GM12878 (cell line): ENCODE results near the gene ITFG1. TPM values are rescaled to one million over a fixed set of nuclear protein-coding genes. Genes with fewer than 3 reads are reported as not detected.

ENCODE experiments used
- ATAC-seq: fragments of 200-7000 bp; cut with Tn5 transposase; 3 replicates; pipeline ENCODE4 v1.9.1; 2020; ENCODE audit warnings: mild to moderate bottlenecking, moderate library complexity
- BruUV-seq: library from RNA; stranded (reverse); fragments of 400-500 nt; replicated peaks from 2 replicates; lab custom pipeline; 2021; lab: Mats Ljungman, UMichigan
- CTCF ChIA-PET: fragments of 300-600 bp; sonication (Branson Sonifier 250); formaldehyde crosslinking; extraction: SDS; loops from one replicate; lab custom pipeline; 2021; ENCODE audit warnings: inconsistent platforms; lab: Yijun Ruan, JAX
- POLR2A ChIA-PET: fragments of 350-600 bp; formaldehyde crosslinking; extraction: SDS; loops from one replicate; lab custom pipeline; 2021; ENCODE audit warnings: inconsistent platforms; lab: Charles Lee
- RAD21 ChIA-PET: fragments of 300-600 bp; sonication (Branson Sonifier 250); formaldehyde crosslinking; loops from one replicate; lab custom pipeline; 2023; ENCODE audit warnings: antibody characterized with exemption; ENCODE audit not compliant: unreplicated experiment; lab: Charles Lee
- SMC1A ChIA-PET: fragments of 300-600 bp; sonication (Branson Sonifier 250); formaldehyde crosslinking; loops from one replicate; lab custom pipeline; 2023; ENCODE audit not compliant: unreplicated experiment, uncharacterized antibody; lab: Charles Lee
- DNase-seq: peaks from one replicate; pipeline ENCODE4 v3.0.0-alpha.2; 2011; ENCODE audit warnings: low read depth, low spot score
- FAIRE-seq: peaks from 3 replicates; lab custom pipeline; 2011; peaks lifted over from hg19 to GRCh38; lab: Jason Lieb, UNC
- H2AFZ ChIP-seq: 2 replicates; pipeline ENCODE4 v1.6.0; 2011; ENCODE audit warnings: low read depth, low read length, control low read depth; ENCODE audit not compliant: control insufficient read depth
- H3K27ac ChIP-seq: 2 replicates; pipeline ENCODE4 v1.5.1; 2011; ENCODE audit warnings: control low read depth; ENCODE audit not compliant: control insufficient read depth, insufficient read depth
- H3K27me3 ChIP-seq, 2 experiments: replicated peaks in 1 of 2; 2 replicates each; pipeline versions ENCODE4 v1.6.0 to v1.6.1; 2011; ENCODE audit warnings: low read length in 1 of 2; ENCODE audit not compliant: control insufficient read depth in 2 of 2, insufficient read depth in 2 of 2
- H3K36me3 ChIP-seq, 2 experiments: 2 replicates each; pipeline ENCODE4 v1.5.1; 2011; ENCODE audit warnings: low read length in 1 of 2; ENCODE audit not compliant: control insufficient read depth in 2 of 2, insufficient read depth in 2 of 2
- H3K4me1 ChIP-seq: 2 replicates; pipeline ENCODE4 v1.6.1; 2011; ENCODE audit warnings: mild to moderate bottlenecking, low read length, moderate library complexity, mixed read lengths; ENCODE audit not compliant: control insufficient read depth, insufficient read depth
- H3K4me2 ChIP-seq: 2 replicates; pipeline ENCODE4 v1.6.0; 2011; ENCODE audit warnings: control low read depth; ENCODE audit not compliant: control insufficient read depth, insufficient read depth
- H3K4me3 ChIP-seq: fragments of 200-600 bp; sonication (generic); 2 replicates; pipeline ENCODE4 v1.5.1; 2016
- H3K79me2 ChIP-seq: 2 replicates; pipeline ENCODE4 v1.6.0; 2011; ENCODE audit warnings: low read length; ENCODE audit not compliant: control insufficient read depth, insufficient read depth
- H3K9ac ChIP-seq: 2 replicates; pipeline ENCODE4 v1.8.0; 2011; ENCODE audit warnings: low read length, control low read depth, mixed read lengths; ENCODE audit not compliant: control insufficient read depth, insufficient read depth
- H3K9me3 ChIP-seq: replicated peaks from 3 replicates; pipeline ENCODE4 v1.5.1; 2011; ENCODE audit warnings: mild to moderate bottlenecking, low read length; ENCODE audit not compliant: control insufficient read depth, insufficient read depth
- H4K20me1 ChIP-seq: 2 replicates; pipeline ENCODE4 v1.6.0; 2011; ENCODE audit not compliant: control insufficient read depth, insufficient read depth
- RAD21 ChIP-seq: IDR thresholded peaks from 2 replicates; pipeline ENCODE4 v1.6.1; 2011; ENCODE audit warnings: mild to moderate bottlenecking, low read depth, low read length, moderate library complexity; ENCODE audit not compliant: insufficient read depth
- ZNF592 ChIP-seq: fragments of 450-650 bp; IDR thresholded peaks from 2 replicates; pipeline ENCODE4 v1.6.1; 2017; ENCODE audit warnings: mild to moderate bottlenecking, moderate library complexity
- WGBS: methylation state at CpG from one replicate; pipeline ENCODE4 v1.1.6; 2016; ENCODE audit warnings: low lambda C conversion rate; ENCODE audit not compliant: insufficient replicate concordance, insufficient coverage; ENCODE audit errors: missing lambda C conversion rate; 5-methylcytosine and 5-hydroxymethylcytosine counted together
- in situ Hi-C: fragments of 300-500 bp; cut with MboI; formaldehyde crosslinking; loops from 9 replicates; pipeline ENCODE4 v1.14.3; 2018; ENCODE audit warnings: mixed read lengths
- intact Hi-C: fragments of 100-400 bp; cut with micrococcal nuclease; formaldehyde crosslinking; loops from one replicate; pipeline ENCODE4 v1.14.2; 2022; ENCODE audit not compliant: unreplicated experiment
- polyA plus RNA-seq, 11 experiments: library from polyadenylated mRNA; depleted of rRNA in 4 of 11; unstranded in 6 of 11; stranded (reverse) in 5 of 11; fragments of >200 nt; fragmentation: Nextera tagmentation in 4 of 11; fragmentation: Illumina TruSeq in 1 of 11; extraction: Ambion mirVana in 4 of 11; extraction: Trizol in 1 of 11; gene quantifications; 1 replicate in 1 of 11; 2 replicates in 10 of 11; pipeline versions ENCODE4 v1.2.1 to v1.2.3, GENCODE V29; 2011 to 2016; ENCODE audit warnings: inconsistent platforms in 2 of 11, missing spikeins in 2 of 11, low read depth in 1 of 11
- total RNA-seq, 4 experiments: library from RNA; depleted of rRNA in 3 of 4; stranded (reverse); fragments of >200 nt in 3 of 4; fragmentation: Illumina TruSeq in 1 of 4; extraction: Trizol in 1 of 4; gene quantifications; 2 replicates each; pipeline versions ENCODE4 v1.2.1 to v1.2.3, GENCODE V29; 2013 to 2021

ITFG1 gene
- total and polyA plus RNA-seq, 10 of the 15 experiments (the other 5 are each of a cell fraction or from before 2014, with no cell fraction given): 9.3 to 56.3 (median 28.6) TPM

DNA sequence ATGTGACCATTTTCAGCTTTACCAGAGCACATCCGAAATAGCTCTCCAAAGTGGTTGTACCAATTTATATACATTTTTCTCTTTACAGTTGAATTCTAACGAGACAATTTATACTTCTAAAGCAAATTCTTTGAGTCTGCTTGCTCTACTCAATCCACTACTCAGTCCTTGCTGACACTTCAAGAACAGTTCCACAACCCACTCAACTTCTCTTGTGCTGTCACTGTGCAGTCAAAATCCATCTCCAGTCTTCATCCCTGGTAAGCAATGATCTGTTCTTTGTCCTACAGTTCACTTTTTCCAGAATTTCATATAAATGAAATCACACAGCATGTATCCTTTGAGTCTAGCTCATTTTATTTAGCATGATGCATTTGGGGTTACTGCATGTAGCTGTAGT lies 347.7 kb downstream of the ITFG1 start:
- Histone ChIP-seq H3K79me2 (no peaks in the 10 kb centered on the region), H3K4me1 (no peaks in the 10 kb centered on the region; the same call in 1 of the 2 replicates), H3K9me3 (no peaks in the 10 kb centered on the region), H3K9ac (no peak overlapping the region), H3K36me3 (peaks cover 0 to 1% of the 10 kb centered on the region in 2 experiments; a peak in 3 of 4 replicates), H3K27ac (no peak overlapping the region), H3K27me3 (no peaks in the 10 kb centered on the region), H3K4me2 (no peak overlapping the region), H4K20me1 (no peaks in the 10 kb centered on the region), H3K4me3 (no peak overlapping the region), H2AFZ (no peak overlapping the region)
- POLR2A ChIA-PET: interaction anchor here (0.6 to 1.0 kb wide), 5 partner anchors 18 to 1517 kb away, joined by 3 to 7 read pairs (median 3); no protein-coding TSS in a partner anchor
- intact Hi-C loops (no loop called here), in situ Hi-C loops (no loop called here)
- WGBS: 74% methylated on average over 2 of the region's 2 CpGs
- no peak for TF ChIP-seq ZNF592
- no peak for TF ChIP-seq RAD21
- BruUV-seq: no TSS peak
- CTCF ChIA-PET: interaction anchor here (0.7 to 2.1 kb wide), 12 partner anchors 9 to 1052 kb away, joined by 3 to 9 read pairs (median 4); partner anchors contain the start of gene NETO2
- FAIRE-seq (no peak), ATAC-seq (peak; percentile 35), DNase-seq (no peak)
- RAD21 ChIA-PET: interaction anchor here (0.8 to 2.8 kb wide), 11 partner anchors 8 to 942 kb away, joined by 3 to 17 read pairs (median 7); no protein-coding TSS in a partner anchor
- SMC1A ChIA-PET: interaction anchor here (0.9 to 2.4 kb wide), 18 partner anchors 8 to 172 kb away, joined by 3 to 18 read pairs (median 4); no protein-coding TSS in a partner anchor
